HepG2 (cell line): ENCODE measurements around the gene SCARF1. TPM values are rescaled to one million over a fixed set of nuclear protein-coding genes. Genes with fewer than 3 reads are reported as not detected.

Source experiments
- ATF5 ChIP-seq: sonication (generic); formaldehyde crosslinking; IDR thresholded peaks from 2 replicates; pipeline ENCODE4 v1.4.0; 2020; ENCODE audit warnings: mild to moderate bottlenecking, low read depth, missing genetic modification reagents
- HNRNPK ChIP-seq: fragments of 200-400 bp; formaldehyde crosslinking; IDR thresholded peaks from 2 replicates; pipeline ENCODE4 v1.6.1; 2018; ENCODE audit warnings: low read length, low read depth, moderate library complexity, mild to moderate bottlenecking; ENCODE audit not compliant: poor library complexity, severe bottlenecking
- MED13 ChIP-seq: sonication (generic); formaldehyde crosslinking; IDR thresholded peaks from 2 replicates; pipeline ENCODE4 v1.5.0; 2020; ENCODE audit warnings: missing genetic modification reagents
- MXD4 ChIP-seq: IDR thresholded peaks from 2 replicates; pipeline ENCODE4 v1.6.1; 2016; ENCODE audit warnings: mild to moderate bottlenecking, missing biosample characterization, missing genetic modification reagents
- NKX3-1 ChIP-seq: sonication (generic); formaldehyde crosslinking; IDR thresholded peaks from 2 replicates; pipeline ENCODE4 v1.5.0; 2020; ENCODE audit warnings: missing genetic modification reagents
- NR2F2 ChIP-seq: IDR thresholded peaks from 2 replicates; pipeline ENCODE4 v1.6.1; 2012; ENCODE audit warnings: low read depth, inconsistent platforms, borderline replicate concordance
- PAXIP1 ChIP-seq: sonication (generic); formaldehyde crosslinking; conservative IDR thresholded peaks from 2 replicates; pipeline ENCODE4 v1.4.0; 2020; ENCODE audit warnings: mild to moderate bottlenecking, missing genetic modification reagents, moderate library complexity
- SP5 ChIP-seq: IDR thresholded peaks from 2 replicates; pipeline ENCODE4 v1.6.1; 2016; ENCODE audit warnings: low read depth, borderline replicate concordance
- SPEN ChIP-seq: sonication (generic); formaldehyde crosslinking; IDR thresholded peaks from 2 replicates; pipeline ENCODE4 v1.5.1; 2020; ENCODE audit warnings: low read depth, mild to moderate bottlenecking, missing genetic modification reagents
- THRA ChIP-seq: sonication (generic); formaldehyde crosslinking; IDR thresholded peaks from 2 replicates; pipeline ENCODE4 v1.4.0; 2020; ENCODE audit warnings: missing genetic modification reagents, borderline replicate concordance
- TRAFD1 ChIP-seq: sonication (generic); formaldehyde crosslinking; IDR thresholded peaks from 2 replicates; pipeline ENCODE4 v1.5.1; 2020; ENCODE audit warnings: missing genetic modification reagents, mild to moderate bottlenecking, borderline replicate concordance
- ZBTB10 ChIP-seq: sonication (generic); formaldehyde crosslinking; IDR thresholded peaks from 2 replicates; pipeline ENCODE4 v1.4.0; 2020; ENCODE audit warnings: missing genetic modification reagents, borderline replicate concordance
- ZFP91 ChIP-seq: sonication (generic); formaldehyde crosslinking; IDR thresholded peaks from 2 replicates; pipeline ENCODE4 v1.9.0; 2022; ENCODE audit warnings: missing genetic modification reagents, mild to moderate bottlenecking, borderline replicate concordance
- ZNF652 ChIP-seq: IDR thresholded peaks from 2 replicates; pipeline ENCODE4 v1.6.1; 2016; ENCODE audit warnings: low read depth, borderline replicate concordance
- ZNF788 ChIP-seq: sonication (generic); formaldehyde crosslinking; IDR thresholded peaks from 2 replicates; pipeline ENCODE4 v1.5.0; 2020; ENCODE audit warnings: mild to moderate bottlenecking, missing genetic modification reagents, borderline replicate concordance
- polyA plus RNA-seq, 8 experiments: library from polyadenylated mRNA; depleted of rRNA in 3 of 8; stranded (reverse) in 7 of 8; unstranded in 1 of 8; fragments of >200 nt; fragmentation: Illumina TruSeq in 4 of 8; extraction: Trizol in 4 of 8; gene quantifications; 2 replicates each; pipeline versions ENCODE4 v1.2.1 to v1.2.3, GENCODE V29; 2011 to 2016; ENCODE audit warnings: low read depth in 4 of 8, missing spikeins in 1 of 8, mixed read lengths in 1 of 8; ENCODE audit not compliant: insufficient read depth in 1 of 8
- total RNA-seq, 5 experiments: library from RNA; depleted of rRNA; stranded (reverse); fragments of >200 nt; fragmentation: Illumina TruSeq; extraction: Trizol; gene quantifications; 2 replicates each; pipeline ENCODE4 v1.2.3, GENCODE V29; 2016; ENCODE audit warnings: low read depth in 1 of 5

Gene SCARF1
- total and polyA plus RNA-seq, 2 of the 13 experiments (the other 11 are each of a cell fraction or from before 2014, with no cell fraction given) = 0.24 to 0.71 TPM

- TF ChIP-seq THRA (peak; percentile 57), MED13 (CRISPR knock-in tag) (0 out of 2 replicates have a peak, but pooled peaks have one; percentile 10), NR2F2 (no peak), SPEN (peak; percentile 77; the same call in 1 of the 2 replicates), SP5 (peak; percentile 34; the same call in 1 of the 2 replicates), PAXIP1 (CRISPR knock-in tag) (peak; percentile 28; the same call in 1 of the 2 replicates), ZBTB10 (no peak), ZFP91 (peak; percentile 85; the same call in 1 of the 2 replicates), MXD4 (CRISPR knock-in tag) (peak; percentile 76), ATF5 (0 out of 2 replicates have a peak, but pooled peaks have one; percentile 80), ZNF788 (CRISPR knock-in tag) (peak; percentile 33; the same call in 1 of the 2 replicates), HNRNPK (peak; percentile 12), TRAFD1 (CRISPR knock-in tag) (no peak), NKX3-1 (CRISPR knock-in tag) (no peak; the same call in 1 of the 2 replicates), ZNF652 (CRISPR knock-in tag) (no peak)
Measured at GRCh38 chr17:1684378-1685189, 39.1 kb upstream of the SCARF1 start, which contains the start of gene PRPF8 (continued).
